ENCODE results near the gene SSX2IP.

DNA sequence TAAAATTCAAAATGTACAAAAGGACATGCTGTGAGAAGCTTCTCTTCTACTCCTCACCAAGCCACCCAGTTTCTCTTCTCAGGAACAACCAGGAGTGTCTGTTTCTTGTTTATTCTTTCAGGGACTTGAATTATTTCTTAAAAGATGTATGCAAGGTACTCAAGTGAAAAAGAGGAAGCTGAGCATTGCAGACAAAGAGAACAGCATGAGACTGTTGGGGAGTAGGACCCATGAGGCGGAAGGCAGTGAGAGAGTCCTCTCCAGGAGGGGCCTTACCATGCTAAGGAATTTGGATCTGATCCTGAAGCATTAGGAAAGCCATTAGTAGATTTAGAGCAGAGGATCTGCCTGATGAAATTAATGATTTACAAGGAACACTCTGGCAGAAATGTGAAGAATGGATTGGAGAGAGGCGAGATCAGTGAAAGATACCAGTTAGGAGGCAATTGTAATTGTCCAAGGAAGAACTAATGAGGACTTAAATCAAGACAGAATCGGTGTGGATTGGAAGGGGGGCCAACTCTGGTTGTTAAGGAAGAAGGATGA is 14.7 kb upstream of the SSX2IP start:
- TF ChIP-seq, protein P1, sequence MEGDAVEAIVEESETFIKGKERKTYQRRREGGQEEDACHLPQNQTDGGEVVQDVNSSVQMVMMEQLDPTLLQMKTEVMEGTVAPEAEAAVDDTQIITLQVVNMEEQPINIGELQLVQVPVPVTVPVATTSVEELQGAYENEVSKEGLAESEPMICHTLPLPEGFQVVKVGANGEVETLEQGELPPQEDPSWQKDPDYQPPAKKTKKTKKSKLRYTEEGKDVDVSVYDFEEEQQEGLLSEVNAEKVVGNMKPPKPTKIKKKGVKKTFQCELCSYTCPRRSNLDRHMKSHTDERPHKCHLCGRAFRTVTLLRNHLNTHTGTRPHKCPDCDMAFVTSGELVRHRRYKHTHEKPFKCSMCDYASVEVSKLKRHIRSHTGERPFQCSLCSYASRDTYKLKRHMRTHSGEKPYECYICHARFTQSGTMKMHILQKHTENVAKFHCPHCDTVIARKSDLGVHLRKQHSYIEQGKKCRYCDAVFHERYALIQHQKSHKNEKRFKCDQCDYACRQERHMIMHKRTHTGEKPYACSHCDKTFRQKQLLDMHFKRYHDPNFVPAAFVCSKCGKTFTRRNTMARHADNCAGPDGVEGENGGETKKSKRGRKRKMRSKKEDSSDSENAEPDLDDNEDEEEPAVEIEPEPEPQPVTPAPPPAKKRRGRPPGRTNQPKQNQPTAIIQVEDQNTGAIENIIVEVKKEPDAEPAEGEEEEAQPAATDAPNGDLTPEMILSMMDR (IDR thresholded peaks at IDR 0.05) = no peak
- TF ChIP-seq POLR2A (IDR thresholded peaks at IDR 0.05) = no peak

All from uterus (tissue), 2 donors.